Neural cell (in vitro differentiated cells): ENCODE measurements around the gene CDC42EP2. TPM values are rescaled to one million over a fixed set of nuclear protein-coding genes. Genes with fewer than 3 reads are reported as not detected.

ENCODE experiments used
- H2AFZ ChIP-seq: fragments of 200-600, 300-800 bp; sonication (generic), shearing (Covaris generic); 2 replicates; pipeline ENCODE4 v1.6.0; 2014; ENCODE audit warnings: low read depth, mild to moderate bottlenecking, antibody characterized with exemption, low read length, moderate library complexity
- H3F3A ChIP-seq: fragments of 200-600 bp; shearing (Covaris generic); 2 replicates; pipeline ENCODE4 v1.6.1; 2016; ENCODE audit warnings: mild to moderate bottlenecking, moderate library complexity, mixed read lengths, antibody characterized with exemption, low read length; ENCODE audit not compliant: insufficient read depth, poor library complexity, severe bottlenecking
- H3K27ac ChIP-seq: fragments of 200-600, 300-800 bp; sonication (generic), shearing (Covaris generic); 2 replicates; pipeline ENCODE4 v1.5.1; 2014; ENCODE audit warnings: mild to moderate bottlenecking, low read length, moderate library complexity
- H3K27me3 ChIP-seq: fragments of 300-800, 200-600 bp; sonication (generic), shearing (Covaris generic); 2 replicates; pipeline ENCODE4 v1.6.0; 2014; ENCODE audit warnings: mild to moderate bottlenecking, low read depth, low read length, moderate library complexity; ENCODE audit not compliant: insufficient read depth
- H3K36me3 ChIP-seq: fragments of 300-800, 200-600 bp; sonication (generic), shearing (Covaris generic); 2 replicates; pipeline ENCODE4 v1.5.1; 2014; ENCODE audit warnings: mild to moderate bottlenecking, antibody characterized with exemption, low read length, moderate library complexity; ENCODE audit not compliant: insufficient read depth
- H3K4me2 ChIP-seq: fragments of 300-800, 200-600 bp; sonication (generic), shearing (Covaris generic); 2 replicates; pipeline ENCODE4 v1.6.0; 2014; ENCODE audit warnings: mild to moderate bottlenecking, low read length
- H3K4me3 ChIP-seq: fragments of 300-800, 200-600 bp; sonication (generic), shearing (Covaris generic); 2 replicates; pipeline ENCODE4 v1.5.1; 2014; ENCODE audit warnings: mild to moderate bottlenecking, low read length, moderate library complexity
- H3K79me2 ChIP-seq: fragments of 200-600 bp; shearing (Covaris generic); replicated peaks from 2 replicates; pipeline ENCODE4 v1.6.0; 2014; ENCODE audit warnings: mild to moderate bottlenecking, low read length, moderate library complexity; ENCODE audit not compliant: insufficient read depth
- H3K9ac ChIP-seq: fragments of 300-800, 200-600 bp; sonication (generic), shearing (Covaris generic); 2 replicates; pipeline ENCODE4 v1.6.1; 2016; ENCODE audit warnings: mild to moderate bottlenecking, low read length, mixed read lengths
- H3K9me2 ChIP-seq: fragments of 200-600 bp; shearing (Covaris generic); 2 replicates; pipeline ENCODE4 v1.6.1; 2016; ENCODE audit warnings: mild to moderate bottlenecking, low read length, mixed read lengths; ENCODE audit not compliant: insufficient read depth
- H3K9me3 ChIP-seq: fragments of 200-600, 300-800 bp; sonication (generic), shearing (Covaris generic); 2 replicates; pipeline ENCODE4 v1.6.1; 2016; ENCODE audit warnings: mild to moderate bottlenecking, mixed run types, low read length, moderate library complexity, mixed read lengths
- H4K20me1 ChIP-seq: fragments of 200-600 bp; shearing (Covaris generic); 2 replicates; pipeline ENCODE4 v1.6.1; 2016; ENCODE audit warnings: mild to moderate bottlenecking, mixed run types; ENCODE audit not compliant: insufficient read depth
- CTCF ChIP-seq: fragments of 450-650 bp; IDR thresholded peaks from 2 replicates; pipeline ENCODE4 v1.5.1; 2014; ENCODE audit warnings: antibody characterized with exemption, mild to moderate bottlenecking, moderate library complexity; ENCODE audit not compliant: poor library complexity, severe bottlenecking
- EP300 ChIP-seq: fragments of 450-650 bp; conservative IDR thresholded peaks from 2 replicates; pipeline ENCODE4 v1.6.1; 2014; ENCODE audit warnings: antibody characterized with exemption, mild to moderate bottlenecking, moderate library complexity; ENCODE audit not compliant: poor library complexity, severe bottlenecking
- MXI1 ChIP-seq: fragments of 450-650 bp; conservative IDR thresholded peaks from 2 replicates; pipeline ENCODE4 v1.6.1; 2014; ENCODE audit warnings: antibody characterized with exemption, mild to moderate bottlenecking; ENCODE audit not compliant: poor library complexity, severe bottlenecking
- POLR2AphosphoS5 ChIP-seq: IDR thresholded peaks from 2 replicates; pipeline ENCODE4 v1.6.1; 2012
- RAD21 ChIP-seq: fragments of 450-650 bp; conservative IDR thresholded peaks from 2 replicates; pipeline ENCODE4 v1.6.1; 2014; ENCODE audit warnings: antibody characterized with exemption, mild to moderate bottlenecking, moderate library complexity
- REST ChIP-seq: IDR thresholded peaks from 2 replicates; pipeline ENCODE4 v1.6.1; 2012; ENCODE audit warnings: borderline replicate concordance
- TAF1 ChIP-seq: IDR thresholded peaks from 2 replicates; pipeline ENCODE4 v1.6.1; 2012; ENCODE audit warnings: low read depth
- polyA plus RNA-seq: library from polyadenylated mRNA; depleted of rRNA; stranded (reverse); fragments of >200 nt; gene quantifications from 2 replicates; pipeline ENCODE4 v1.2.3, GENCODE V29; 2014

CDC42EP2 gene
- polyA plus RNA-seq, 1 donor from 2014 or later = 1.3 TPM

- H3K9ac ChIP-seq = no peak overlapping the region
- H3K4me3 ChIP-seq = no peak overlapping the region
- H3K79me2 ChIP-seq = no peaks in the 10 kb centered on the region
- no peaks in the 10 kb centered on the region for H4K20me1 ChIP-seq
- H3K9me2 ChIP-seq = no peaks in the 10 kb centered on the region
- H3K36me3 ChIP-seq = no peaks in the 10 kb centered on the region
- no peaks in the 10 kb centered on the region for H3K27me3 ChIP-seq
- TF ChIP-seq RAD21 = no peak
- no peak for TF ChIP-seq EP300
- TF ChIP-seq MXI1 = no peak
- TF ChIP-seq CTCF = no peak
- TF ChIP-seq TAF1 = no peak
- no peaks in the 10 kb centered on the region for H3K9me3 ChIP-seq
- no peaks in the 10 kb centered on the region for H3F3A ChIP-seq
- H3K27ac ChIP-seq = no peak overlapping the region
- no peak overlapping the region for H2AFZ ChIP-seq
- no peak overlapping the region for H3K4me2 ChIP-seq
These were observed 7.1 kb upstream of the CDC42EP2 start for GRCh38 chr11:65307298-65308229.

GRCh38 chr11:65308281-65308891 is 6.3 kb upstream of the CDC42EP2 start:
- TF ChIP-seq CTCF = no peak
- no peak for TF ChIP-seq REST
- no peak for TF ChIP-seq POLR2AphosphoS5
- Histone ChIP-seq H4K20me1 (no peaks in the 10 kb centered on the region), H3F3A (no peaks in the 10 kb centered on the region), H3K79me2 (no peaks in the 10 kb centered on the region), H3K4me3 (no peak overlapping the region), H3K27ac (no peak overlapping the region), H3K9ac (no peak overlapping the region), H3K9me2 (no peaks in the 10 kb centered on the region), H2AFZ (no peak overlapping the region), H3K27me3 (no peaks in the 10 kb centered on the region), H3K4me2 (no peak overlapping the region), H3K36me3 (no peaks in the 10 kb centered on the region), H3K9me3 (no peaks in the 10 kb centered on the region)
